Kidney tubule cell (primary cell): ENCODE results near the gene PTCD2.

Experiments
- DNase-seq: peaks from one replicate; pipeline ENCODE4 v3.0.0-alpha.2; 2018; ENCODE audit warnings: low spot score

The PTCD2 gene, protein sequence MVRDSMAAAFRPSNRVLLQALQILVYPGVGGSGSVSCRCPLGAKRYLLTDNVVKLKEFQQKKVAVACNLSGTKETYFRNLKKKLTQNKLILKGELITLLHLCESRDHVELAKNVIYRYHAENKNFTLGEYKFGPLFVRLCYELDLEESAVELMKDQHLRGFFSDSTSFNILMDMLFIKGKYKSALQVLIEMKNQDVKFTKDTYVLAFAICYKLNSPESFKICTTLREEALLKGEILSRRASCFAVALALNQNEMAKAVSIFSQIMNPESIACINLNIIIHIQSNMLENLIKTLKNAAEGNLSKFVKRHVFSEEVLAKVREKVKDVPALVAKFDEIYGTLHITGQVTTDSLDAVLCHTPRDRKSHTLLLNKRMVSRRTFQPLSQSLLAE

DNA sequence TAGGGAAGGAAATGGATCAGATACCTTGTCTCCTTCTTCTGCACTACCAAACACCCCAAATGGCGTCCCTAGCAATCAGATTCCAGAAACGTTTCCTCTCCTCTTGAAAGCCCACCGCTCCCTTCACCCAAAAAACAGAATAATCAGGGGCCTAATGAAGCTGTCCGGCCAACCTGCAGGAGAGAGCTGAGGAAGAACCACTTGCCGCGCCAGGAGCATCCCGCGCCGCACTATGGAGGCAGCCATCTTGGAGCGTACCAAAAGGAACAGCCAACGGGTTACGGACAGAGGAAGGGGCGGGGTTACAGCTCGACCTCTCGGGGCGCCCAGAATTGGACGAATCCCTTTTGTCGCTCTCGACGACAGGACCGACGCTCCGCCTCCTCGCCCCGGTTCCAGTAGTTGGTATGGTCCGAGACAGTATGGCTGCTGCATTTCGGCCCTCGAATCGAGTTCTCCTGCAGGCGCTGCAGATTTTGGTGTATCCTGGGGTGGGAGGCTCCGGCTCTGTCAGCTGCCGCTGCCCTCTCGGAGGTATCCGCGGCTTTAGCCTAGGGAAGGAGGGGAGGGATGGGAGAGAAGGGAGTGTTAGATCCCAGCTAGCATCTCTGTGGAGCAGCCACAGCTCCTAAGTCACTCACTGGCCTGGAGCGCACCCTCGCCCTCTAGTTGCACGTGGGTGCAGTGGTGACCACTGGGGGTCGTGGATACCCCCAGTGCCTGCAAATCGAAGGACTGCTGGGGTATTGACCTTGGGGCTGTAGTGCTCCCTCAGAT is at the start of gene PTCD2, which contains the start of gene MRPS27:
TSS of gene PTCD2 (plus strand) at position 398 of the 777 bp plus-strand sequence. CDS start at position 408, 10 bp downstream.
TSS of gene MRPS27 (minus strand) at position 265 of the 777 bp plus-strand sequence. CDS start at position 246, 19 bp downstream.
- DNase-seq, result peak; percentile 99

DNA sequence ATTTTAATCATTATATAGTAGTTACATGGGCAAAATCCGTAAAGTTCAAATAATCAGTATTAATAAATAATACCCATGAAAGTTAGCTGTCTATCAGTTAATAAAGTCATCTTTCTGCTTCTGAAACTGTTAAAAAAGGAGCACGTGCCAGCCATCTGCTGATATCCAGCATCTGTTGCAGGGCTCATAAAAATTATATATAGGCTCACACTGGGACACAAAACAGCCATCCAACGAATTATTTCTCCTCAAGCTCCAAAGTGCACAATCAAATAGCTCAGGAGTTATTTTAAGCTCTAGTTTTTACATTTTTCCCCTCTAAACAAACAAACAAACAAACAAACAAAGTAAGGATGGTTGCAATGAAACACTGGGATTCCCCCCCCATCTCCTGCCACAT is 48.5 kb upstream of the PTCD2 start:
- no peak for DNase-seq

DNA sequence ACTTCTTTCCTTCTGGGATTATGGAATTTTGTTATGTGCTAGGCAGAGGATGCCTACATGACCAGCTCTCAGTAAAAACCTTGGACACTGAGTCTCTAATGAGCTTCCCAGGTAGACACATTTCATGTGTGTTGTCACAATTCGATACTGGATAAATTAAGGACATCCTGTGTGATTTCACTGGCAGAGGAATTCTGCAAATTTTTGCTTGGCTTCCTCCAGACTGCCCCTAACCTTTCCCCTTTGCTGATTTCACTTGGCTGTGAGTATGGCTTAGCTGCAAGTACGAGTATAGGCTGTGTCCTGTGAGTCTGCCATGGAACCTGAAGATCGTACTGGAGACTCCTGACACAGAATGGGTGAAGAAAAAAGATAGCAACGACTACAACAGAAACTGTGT is 47.8 kb upstream of the PTCD2 start:
- no peak for DNase-seq

DNA sequence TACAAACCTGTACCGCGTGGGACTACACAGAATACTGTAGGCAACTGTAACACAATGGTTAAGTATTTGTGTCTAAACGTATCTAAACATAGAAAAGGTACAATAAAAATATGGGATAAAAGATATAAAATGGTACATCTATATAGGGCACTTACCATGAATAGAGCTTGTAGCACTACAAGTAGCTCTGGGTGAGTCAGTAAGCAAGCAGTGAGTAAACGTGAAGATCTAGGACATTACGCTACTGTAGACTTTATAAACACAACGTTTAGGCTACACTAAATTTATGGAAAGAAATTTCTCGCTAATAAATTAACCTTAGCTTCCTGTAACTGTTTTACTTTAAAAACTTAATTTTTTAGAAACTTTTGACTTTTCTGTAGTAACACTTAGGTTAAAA is 46.6 kb upstream of the PTCD2 start:
- DNase-seq, result no peak

DNA sequence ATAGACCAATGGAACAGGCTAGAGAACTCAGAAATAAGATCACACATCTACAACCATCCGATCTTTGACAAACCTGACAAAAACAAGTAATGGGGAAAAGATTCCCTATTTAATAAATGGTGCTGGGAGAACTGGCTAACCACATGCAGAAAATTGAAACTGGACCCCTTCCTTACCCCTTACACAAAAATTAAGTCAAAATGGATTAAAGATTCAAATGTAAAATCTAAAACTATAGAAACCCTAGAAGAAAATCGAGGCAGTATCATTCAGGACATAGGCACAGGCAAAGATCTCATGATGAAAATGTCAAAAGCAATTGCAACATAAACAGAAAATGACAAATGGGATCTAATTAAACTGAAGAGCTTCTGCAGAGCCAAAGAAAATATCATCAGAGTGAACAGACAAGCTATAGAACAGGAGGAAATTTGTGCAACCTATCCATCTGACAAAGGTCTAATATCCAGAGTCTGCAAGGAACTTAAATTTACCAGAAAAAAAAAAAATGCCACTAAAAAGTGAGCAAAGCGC is 43.9 kb upstream of the PTCD2 start:
- no peak for DNase-seq

DNA sequence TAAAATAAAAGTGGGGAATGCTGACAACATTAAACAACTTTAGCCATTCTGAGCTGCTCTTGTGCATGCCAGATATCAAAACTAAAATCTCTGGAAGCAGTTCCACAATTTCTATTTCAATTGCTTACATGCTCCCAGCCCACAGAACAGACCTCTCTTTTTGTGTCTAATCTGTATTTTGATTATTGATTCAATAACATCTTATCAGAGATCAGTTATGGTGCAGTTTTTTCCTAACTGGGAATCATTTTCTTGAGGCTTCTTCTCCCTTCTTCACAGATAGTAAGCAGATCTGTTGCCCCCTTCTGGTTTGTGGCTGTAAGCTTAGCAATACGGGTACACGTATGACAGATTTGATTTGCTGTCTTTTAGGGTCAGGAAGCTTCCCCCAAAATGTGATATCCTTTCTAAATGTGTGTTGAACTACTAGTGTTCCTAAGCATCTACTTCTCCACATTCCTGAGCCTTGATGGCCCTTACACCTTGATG is 39.5 kb upstream of the PTCD2 start:
- peak; percentile 26 for DNase-seq

DNA sequence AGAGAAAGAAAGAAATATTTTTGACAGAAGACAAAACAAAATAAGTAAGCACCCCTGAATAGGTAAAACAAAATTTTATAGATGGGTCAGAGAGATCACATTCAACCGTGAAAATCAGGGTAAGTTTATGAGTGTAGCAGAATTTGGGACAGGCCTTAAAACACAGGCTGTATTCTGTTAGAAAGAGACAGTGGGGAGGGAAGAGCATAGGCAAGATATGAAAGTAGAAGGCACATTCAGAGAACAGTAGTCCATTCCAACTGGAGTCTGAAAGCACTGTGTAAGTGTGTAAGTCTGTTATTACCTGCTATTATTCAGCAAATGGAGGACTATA is 38.8 kb upstream of the PTCD2 start:
- DNase-seq, result no peak

DNA sequence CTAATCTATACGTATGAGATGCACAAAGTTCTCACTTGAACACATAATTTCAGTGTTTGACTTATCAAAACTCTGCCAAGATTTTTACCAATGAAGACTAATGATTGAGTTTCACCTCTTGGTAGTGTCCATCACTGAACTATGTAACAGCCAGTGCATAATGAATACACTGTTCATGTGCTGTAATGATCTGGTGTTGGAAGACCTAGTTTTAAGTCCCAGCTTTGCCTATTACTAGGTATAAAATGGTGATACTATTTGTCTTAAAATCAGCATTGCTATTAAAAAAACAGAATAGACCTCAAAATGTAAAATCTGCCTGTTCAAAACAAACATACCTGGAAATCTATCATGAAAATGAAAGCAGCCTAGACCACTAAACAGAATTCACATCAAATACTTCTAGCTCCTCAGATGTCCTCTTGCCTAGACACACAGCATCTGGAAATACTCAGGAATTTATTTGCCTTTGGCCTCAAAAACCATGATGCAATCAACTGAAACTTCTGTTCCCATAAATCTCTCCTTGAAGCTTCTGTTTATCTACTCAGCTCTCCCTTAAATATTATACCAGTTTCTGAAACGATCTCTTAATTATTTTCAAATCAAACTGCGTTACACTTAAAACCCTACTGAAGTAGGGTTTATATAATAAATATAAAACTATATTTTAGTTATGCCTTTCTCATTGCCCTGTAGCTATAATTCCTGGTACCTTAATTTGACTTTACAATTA is 38.2 kb upstream of the PTCD2 start:
- DNase-seq, result no peak

DNA sequence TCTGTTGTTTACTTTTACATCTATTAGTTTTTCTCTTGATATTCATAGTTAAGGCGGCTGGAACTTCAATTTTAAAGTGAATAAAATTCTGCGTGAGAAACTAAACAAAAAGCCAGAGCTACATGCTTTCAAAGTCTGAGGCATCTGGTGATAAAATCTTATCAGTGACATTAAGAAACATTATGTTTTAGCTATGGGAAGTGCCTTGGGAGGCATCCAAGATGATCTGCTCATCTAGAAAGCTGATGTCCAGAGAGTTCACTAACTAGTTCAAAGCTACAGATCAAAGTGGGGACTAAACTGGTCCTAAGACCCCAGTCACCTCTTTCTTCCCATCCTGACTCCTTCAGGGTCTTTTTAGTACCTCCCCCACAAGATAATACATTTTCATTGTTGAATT is 37.3 kb upstream of the PTCD2 start:
- DNase-seq, result no peak

DNA sequence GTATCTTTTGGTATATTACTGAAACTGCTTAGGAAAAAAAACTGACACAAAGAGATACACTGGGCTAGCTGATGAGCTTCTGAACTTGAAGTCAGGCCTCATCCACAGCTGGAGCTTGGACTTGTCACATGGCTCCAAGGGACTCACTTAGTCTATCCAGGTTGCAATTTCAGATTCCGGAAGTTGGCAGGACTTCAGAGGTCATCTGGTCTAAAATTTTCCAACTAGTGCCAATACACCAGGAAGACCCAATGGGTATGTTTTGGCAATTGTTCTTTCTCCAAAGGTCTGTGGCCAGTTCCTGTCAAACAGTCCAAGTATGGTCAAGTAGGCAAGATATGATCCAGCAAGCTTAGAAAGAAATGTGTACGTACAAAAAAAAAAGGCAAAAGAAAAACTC is 36.8 kb upstream of the PTCD2 start:
- DNase-seq, result no peak

DNA sequence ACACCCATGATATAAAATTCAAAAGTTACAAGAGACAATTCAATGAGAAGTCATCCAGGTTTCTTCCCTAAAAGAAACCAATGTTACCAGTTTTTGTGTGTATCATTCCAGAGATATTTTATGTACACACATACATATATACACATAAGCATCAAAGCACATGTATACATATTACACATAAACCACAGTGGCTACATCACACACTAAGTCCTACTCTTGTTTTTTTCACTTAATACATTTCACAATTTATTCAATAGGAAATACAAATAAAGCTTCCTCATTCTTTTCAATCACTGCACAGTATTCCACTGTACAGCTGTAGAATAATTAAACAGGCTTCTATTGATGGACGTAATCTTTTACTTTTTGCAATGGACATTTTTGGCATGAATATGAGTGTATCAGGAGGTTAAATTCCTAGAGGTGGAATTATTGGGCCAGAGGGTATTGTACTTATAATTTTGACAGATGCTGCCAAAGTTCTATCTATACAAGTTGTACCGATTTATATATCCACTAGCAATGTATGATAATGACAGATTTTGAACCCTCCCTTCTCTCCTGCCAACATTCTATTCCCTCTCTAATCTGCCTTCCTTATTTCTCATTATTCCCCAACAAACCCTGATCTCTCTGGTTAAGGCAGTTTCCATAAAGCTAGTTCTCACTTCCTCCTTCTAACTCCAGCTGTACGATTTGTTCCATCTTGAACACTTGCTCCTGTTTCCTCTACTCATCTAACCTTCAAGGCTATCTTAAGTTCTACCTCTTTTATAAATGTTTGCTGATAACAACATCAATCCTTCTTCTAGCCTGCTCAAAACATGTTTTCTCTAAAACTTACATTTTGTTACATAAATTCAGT is 35.4 kb upstream of the PTCD2 start:
- no peak for DNase-seq

DNA sequence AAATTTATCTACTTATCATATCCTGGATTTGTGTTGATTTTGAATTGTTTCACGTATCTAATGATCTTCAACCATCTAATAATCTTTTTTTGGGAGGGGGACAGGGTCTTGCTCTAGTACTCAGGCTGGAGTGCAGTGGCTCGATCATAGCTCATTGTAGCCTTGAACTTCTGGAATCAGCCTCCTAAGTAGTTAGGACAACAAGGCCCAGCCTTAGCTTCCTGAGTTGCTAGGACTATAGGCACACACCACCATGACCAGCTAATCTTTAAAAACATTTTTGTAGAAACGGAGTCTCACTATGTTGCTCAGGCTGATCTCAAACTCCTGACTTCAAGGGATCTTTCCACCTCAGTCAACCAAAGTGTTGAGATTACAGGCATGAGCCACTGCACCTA is 34.8 kb upstream of the PTCD2 start:
- DNase-seq, result no peak

DNA sequence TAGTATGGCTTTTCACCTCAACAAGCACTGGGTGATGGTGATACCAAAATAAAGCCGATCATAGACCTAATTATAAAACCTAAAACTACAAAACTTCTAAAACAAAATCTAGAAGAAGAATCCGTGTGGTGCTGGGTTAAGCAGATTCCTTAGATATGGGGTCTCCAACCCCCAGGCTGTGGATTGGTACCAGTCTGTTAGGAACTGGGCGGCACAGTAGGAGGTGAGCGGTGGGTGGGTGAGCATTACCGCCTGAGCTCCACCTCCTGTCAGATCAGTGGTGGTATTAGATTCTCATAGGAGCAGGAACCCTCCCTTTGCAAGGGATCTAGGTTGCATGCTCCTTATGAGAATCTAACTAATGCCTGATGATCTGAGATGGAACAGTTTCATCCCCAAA is 33.4 kb upstream of the PTCD2 start:
- DNase-seq, result no peak

DNA sequence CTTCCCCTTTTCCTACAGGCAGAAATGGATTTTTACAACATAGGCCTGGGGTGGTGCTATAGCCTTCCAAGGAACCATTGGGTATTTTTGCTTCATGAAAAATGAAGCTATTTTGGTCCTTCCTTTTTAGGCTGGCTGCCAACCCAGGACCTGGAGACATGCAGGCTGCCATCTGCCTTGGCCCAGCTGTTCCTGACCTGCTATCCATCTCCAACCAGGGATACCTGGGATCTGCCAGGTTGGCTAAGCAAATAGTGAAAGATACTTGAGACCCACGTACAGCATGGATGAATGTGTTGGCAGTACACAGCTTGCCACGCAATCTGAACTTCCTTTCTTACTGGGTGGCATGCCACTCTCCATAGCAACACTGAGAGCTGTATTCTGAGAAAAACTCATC is 31.2 kb upstream of the PTCD2 start:
- no peak for DNase-seq

DNA sequence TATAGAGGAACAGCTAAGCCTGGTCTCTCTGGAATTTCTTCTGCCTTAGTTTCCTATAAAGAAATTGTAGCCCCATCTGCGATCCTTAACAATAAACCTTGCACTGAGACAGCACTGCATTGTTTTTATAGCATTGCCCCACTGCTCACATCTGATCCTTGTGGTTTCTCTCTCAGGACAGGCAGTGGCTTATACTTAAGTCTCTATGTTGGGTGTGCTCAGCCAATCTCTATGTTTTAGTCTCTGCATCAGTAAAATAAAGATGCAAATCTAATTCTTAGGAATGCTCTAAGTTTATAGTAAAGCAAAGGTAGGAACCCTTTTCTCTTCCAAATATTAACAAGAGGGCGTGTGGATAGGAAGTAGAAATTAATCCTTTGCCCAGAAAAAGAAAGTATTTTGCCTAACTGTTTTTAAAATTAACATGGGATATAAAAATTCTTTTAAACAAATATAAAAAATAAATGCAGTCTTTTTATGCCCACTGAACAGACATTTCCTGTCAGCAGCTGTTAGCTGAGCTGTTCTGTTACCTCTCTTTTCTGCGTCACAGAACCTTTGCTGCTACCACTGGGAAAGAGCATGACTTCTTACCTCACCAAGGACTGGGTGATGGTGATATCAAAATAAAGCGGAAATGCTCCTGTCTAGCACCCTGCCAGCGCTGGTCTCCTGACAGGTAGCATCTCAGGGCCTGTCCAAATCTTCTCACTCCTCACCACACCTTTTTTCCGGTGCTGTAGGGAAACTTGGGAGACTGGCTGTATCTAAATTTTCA is 29.6 kb upstream of the PTCD2 start:
- DNase-seq, result no peak

DNA sequence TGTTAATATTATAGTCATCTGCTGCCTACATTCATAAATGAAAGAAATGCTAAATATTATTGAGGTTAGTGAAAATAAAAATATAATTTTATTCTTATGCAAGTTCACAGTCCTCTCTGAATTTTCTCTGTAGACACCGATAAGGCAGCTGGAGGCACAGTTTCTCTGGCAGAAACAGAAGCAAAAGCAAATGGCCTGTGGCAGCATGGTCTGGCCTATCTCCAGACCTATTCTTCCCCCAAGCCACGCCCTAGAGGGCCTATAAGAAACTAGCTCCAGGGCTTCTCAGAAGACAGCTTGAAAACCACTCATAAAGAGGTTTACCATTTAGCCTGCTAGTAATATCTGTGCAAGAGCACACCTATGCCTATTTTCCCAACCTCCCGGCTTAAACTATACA is 28.6 kb upstream of the PTCD2 start:
- no peak for DNase-seq

DNA sequence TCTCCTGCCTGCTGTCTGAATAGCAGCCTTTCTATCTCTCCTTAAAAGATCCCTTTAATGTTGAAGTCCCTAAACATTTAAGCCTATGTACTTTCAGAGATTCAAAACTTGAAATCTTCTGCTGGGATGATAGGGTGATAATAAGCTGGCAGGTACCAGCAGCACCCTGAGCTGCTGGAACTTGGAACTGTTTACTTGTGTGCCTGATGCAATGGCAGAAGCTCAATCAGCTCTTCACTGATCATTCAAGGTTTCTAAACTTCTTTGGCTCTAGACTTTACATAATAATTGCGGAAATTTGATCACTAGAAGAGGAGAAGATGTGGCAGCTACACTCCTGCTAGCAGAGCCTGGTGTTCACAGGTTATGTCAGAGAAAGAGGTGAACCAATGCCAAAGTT is 27.8 kb upstream of the PTCD2 start:
- DNase-seq, result no peak

DNA sequence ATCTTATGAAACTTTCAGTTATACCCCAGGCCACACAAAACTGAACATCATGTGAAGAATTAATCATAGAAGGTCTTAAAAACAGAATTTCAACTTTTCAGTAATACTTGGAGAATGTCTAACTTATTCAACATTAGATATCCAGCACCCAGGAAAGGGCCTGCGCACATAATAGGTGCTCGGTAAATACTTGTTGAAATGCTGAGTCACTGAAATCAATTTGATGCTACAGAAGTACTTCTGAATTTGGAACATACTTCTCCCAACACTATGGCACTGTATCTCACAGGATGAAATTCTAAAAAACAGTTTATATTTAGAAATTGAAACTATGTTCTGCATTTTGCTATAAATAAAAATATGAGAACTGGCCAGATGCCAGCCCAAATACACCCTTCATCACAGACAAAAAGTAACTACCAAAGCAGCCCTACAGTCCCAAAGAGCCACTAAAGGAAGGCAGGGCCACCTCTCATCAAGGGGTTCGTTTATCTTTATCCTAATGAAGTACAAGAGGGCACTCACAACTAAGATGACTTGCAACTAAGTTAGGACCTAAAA is 26.6 kb upstream of the PTCD2 start:
- no peak for DNase-seq

DNA sequence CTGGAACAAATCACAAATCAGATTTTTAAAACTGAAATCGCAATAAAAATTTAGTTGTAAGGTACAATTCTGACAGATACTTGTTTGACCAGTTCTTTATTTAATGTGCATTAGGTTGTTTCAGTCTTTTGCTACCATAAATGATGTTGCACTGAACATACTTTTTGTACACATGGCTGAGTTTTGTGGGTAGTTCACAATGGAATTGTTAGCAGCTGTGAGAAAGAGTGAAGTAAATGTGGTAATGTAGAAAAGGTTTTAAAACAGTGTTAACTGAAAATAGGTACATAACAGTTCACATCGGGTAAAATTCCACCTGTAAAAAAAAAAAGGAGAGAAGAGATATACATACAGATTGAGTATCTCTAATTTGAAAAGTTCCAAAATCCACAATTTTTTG is 25.7 kb upstream of the PTCD2 start:
- no peak for DNase-seq

DNA sequence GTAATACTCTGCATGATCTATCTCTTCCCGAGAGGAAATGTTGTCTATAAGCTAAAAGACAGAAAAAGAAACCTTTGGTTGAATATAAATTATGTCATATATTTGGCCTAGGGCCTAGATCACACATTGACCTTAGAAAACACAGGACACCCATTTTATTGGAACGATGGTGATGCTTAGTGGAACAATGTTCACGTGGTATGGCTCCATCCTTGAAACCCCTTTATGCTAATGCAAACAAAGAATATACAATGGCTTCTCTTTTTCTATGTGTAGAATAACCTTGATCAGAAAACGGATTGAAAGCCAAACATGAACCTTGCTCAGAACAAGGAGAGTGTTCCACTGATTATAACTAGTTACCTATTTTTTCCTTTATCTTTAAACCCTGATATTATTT is 24.6 kb upstream of the PTCD2 start:
- DNase-seq, result no peak
